ENCODE results near the gene HIPK2. TPM values are rescaled to one million over a fixed set of nuclear protein-coding genes. Genes with fewer than 3 reads are reported as not detected.
A peak's percentile ranks its signal among the peaks of the same experiment; 100 is the strongest.

Gene HIPK2
- total RNA-seq, 1 experiment from 2014 or later = 3.0 TPM

DNA sequence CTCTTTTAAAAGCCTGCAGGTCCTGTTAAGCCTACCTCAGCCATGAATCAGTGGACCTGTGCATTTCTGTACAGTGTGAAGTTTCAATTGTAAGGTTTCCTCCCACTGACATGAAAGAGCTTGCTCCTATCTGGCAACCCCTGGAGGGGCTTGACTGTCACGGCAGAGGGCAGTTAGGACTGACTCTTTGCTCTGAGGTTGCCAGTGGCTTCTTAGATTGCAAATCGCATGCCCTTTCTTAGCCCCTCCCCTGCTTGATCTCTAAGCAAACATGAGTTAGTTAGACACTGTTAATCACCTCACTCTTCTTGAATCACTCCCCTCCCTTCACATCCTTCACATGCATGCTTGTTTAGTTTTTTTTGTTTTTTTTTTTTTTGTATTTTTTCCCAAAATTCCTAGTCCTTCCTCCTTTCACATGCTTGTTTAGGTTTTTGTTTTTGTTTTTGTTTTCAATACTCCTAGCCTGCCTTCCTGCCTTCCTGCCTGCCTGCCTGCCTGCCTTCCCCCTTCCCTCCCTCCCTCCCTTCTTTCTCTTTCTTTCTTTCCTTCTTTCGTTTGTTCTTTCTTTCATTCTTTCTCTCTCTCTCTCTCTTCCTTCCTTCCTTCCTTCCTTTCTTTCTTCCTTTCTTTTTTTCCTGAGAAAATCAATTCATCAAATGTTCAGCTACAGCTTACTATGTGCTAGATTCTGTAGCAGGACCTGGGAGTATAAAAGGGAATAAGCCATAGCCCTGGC, 6.0 kb upstream of the HIPK2 start:
- no peak for DNase-seq (ENCODE audit: low spot score)

GRCh38 chr7:139782932-139783331, 5.1 kb upstream of the HIPK2 start:
- DNase-seq (ENCODE audit: low spot score) = no peak

DNA sequence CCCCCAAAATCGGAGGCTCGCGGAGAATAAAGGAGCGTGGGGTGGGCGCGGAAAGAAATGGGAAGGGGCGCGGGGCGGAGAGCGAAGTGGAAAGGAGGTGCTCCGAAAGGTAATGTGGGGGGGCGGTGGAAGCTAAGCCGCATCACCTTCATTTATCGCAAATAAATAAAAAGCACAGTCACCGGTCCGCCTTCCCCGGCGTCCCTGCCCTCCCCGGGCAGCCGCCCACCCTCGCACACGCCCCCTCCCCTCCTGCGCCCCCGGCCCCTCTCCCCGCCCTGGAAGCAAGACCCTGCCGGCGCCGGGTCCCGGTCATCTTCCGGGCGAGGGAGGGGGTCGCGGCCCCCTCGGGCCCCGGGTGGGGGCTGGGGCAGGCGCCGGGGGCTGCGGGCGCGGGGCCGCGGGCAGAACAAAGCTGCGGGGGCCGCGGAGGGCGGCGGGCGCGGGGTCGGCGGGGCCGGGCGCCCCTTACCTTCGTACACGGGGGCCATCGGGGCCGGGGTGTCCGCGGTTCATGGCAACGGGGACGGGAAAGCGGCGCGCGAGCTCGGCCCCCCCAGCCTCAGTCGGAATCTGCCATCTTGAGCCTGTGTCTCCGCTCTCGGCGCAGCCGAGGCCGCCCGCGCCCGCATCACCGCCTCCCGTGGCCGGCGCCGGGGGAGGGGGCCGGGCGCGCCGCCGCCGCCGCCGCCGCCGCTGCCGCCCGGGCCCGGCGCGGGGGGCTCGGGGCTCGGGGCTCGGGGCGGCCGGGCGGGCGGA, 486 bp downstream of the HIPK2 start:
- DNase-seq (ENCODE audit: low spot score) = no peak

GRCh38 chr7:139776486-139777132, 1.2 kb downstream of the HIPK2 start:
- DNase-seq (ENCODE audit: low spot score) = peak; percentile 48

GRCh38 chr7:139775829-139776266, 1.9 kb downstream of the HIPK2 start:
- DNase-seq (ENCODE audit: low spot score) = peak; percentile 92

DNA sequence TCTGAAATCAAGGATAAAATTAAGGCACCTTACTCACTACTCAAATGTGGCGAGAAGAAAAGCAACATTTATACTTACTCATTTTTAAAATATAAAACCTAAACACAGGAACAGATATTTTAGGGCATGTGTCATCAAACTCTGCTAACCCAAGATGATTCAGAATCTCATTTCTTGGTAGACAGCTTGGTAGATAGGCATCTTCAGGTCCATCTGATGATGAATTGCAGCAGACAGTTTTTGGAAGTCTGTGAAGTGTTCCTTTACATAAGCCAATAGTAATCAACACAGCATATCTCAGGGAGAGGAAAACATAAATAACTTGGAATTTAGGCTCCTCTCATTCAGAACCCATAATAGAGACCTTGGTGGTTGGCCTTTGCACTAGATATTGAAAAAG, 3.4 kb downstream of the HIPK2 start:
- no peak for DNase-seq (ENCODE audit: low spot score)

GRCh38 chr7:139773371-139773770, 4.4 kb downstream of the HIPK2 start:
- DNase-seq (ENCODE audit: low spot score) = no peak

- no peak for DNase-seq (ENCODE audit: low spot score)
Measured at GRCh38 chr7:139772873-139773272, 4.9 kb downstream of the HIPK2 start.

DNA sequence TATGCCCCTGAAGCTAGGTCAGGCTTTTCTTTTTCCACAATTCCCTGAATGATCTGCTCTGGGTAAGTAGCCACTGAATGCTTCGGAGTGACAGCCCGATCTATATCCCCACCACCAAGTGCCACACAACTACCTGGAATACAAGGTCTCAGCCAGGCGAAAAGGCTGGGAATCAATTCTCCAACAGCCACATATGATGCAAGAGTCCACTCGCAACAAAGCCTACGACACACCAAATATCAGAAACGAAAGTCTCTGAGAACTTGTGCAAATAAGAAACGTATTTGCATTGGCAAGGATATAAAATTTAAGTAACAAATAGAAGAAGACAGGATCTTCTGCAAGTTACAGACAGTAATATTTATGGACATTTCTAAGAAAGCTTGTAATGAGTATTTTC, 5.7 kb downstream of the HIPK2 start:
- no peak for DNase-seq (ENCODE audit: low spot score)

DNA sequence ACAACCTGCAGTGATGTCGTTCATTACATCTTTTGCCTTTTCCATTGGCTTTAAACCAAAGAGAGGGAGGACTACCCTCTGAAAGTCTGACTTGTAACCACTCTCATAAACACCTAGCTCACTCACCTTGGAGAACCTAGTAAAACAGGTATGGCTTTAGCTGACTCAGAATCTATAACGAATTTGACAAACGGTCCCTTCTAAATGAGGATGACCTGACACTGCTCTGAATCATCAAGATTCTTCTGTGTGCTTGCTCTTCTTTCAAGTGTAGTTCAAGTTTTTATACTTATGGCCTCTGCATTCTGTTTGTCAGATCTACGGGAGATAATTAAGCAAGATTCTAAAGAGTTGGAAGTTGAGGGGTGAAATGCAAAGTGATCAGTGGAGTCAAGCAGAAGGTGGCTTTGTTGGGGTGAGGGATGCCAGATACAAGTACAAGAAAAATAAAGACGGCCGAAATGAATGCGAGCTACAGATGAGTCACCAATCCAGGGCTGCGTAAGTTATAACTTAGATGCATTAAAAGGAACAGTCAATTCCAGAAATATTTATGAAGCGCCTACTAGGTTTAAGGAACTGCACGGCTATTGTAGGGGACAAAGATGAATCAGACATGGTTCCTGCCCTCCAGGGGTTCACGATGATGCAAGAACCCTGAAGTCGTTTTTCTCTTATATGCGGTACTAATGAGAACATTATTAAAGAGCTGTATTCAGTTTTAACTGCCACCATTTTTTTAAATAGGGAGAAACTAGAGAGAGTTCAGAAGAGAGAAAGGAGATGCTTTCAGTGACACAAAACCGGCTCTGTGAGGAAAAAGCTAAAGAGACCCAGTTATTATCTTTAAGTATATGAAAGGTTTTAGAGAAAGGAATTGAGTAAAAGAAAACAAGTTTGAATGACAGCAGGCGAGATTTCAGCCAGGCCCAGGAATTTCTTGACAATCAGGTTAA, 6.5 kb downstream of the HIPK2 start:
- DNase-seq (ENCODE audit: low spot score) = peak; percentile 18

DNA sequence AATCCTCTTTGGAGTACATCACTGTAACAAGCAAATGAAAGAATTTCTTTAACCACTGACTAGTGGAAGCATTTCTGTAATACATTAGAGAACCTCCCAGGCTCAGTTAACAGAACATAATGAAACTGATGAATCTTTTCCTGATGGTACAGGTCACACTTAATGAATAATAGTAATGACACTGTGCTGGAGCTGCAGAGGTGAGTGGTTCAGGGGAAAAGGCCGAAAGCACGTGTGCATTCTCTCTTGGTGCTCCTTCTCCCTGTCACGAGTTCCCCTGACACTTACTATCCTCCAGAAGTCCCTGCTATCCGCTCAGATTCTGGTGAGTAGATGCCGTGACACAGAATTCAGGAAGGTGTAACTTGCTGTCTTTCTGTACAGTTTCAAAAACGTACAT, 8.0 kb downstream of the HIPK2 start:
- no peak for DNase-seq (ENCODE audit: low spot score)

- no peak for DNase-seq (ENCODE audit: low spot score)
Measured at GRCh38 chr7:139769066-139769465, 8.7 kb downstream of the HIPK2 start.

DNA sequence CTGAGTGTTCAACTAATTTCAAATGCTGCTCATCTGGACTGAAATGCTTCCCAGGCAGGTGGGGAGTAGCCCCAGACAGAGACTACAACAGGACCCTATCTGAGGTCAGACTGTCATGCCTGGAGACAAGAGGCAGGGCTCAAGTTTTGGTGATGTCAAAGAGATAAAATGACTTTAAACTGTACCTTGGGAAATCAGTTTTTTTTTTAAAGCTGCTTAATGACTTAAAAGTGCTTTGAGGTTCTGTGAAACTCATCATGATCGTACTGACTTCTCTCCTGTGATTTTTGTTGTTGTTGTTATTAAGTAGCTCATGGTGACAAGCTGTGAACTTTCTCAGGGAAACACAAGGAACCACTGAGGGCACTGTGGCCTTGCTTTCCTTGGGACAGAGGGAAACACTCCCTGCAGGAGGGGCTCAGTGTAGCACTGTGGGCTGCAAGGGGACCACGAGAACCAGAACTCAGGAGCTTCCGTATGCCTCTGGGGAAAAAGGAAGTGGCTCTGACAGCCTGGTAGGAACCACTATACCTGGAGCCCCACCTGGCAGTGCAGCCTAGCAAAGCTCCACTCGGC, 9.5 kb downstream of the HIPK2 start:
- no peak for DNase-seq (ENCODE audit: low spot score)

DNA sequence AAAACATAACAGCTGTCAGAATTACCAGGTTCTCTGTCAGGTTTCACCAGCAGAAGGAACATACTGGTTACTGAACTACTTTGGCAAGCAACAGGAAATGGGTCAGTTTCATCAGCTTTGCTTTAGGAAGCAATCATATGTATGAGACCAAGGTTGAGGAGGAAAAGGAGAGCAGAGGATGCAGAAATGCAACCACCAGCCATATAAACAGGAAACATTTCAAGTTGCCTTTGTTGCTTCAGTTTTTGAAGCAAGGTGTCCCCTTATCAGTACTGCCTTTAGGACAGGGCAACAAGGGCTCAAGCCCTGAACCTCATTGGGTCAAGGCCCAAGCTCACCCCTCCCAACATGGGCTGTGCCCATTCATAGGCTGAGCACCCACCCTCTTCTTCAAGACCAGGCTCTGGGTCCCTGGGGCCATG, 10.2 kb downstream of the HIPK2 start:
- no peak for DNase-seq (ENCODE audit: low spot score)

DNA sequence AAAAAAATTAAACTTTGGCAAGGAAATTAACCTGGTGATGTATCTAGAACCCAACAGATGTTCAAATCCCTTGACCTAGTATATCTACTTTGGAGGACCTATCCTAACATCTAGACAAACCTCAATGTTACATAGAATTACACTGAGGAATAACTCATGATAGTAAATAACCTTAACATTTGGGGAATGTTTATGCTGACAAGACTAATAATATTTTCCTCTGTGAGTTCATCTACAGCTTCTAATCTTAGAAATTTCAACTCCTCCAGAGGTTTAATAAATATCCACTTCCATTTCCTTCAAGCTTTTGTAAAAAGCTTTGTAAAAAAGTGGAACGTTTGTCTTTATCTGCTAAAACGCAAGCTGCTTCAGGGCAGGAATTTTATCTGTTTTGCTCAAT, 12.7 kb downstream of the HIPK2 start:
- DNase-seq (ENCODE audit: low spot score) = no peak

DNA sequence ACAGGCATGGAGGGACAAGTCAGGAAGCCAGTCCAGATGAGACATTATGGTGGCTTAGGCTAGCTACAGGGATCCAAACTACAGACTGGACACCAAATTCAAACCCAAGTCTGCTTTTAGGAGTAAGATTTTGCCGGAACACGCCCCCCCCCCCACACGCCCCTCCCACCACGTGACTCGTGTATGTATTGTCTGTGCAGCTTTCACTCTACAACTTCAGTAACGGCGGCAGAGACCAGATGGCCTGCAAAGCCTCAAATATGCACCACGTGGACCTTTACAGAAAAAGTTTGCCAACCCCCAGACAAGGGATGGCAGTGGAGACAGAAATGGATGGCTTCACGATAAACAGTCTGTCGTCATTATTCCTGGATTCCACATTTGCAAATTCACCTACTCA, 14.5 kb downstream of the HIPK2 start:
- no peak for DNase-seq (ENCODE audit: low spot score)

- no peak for DNase-seq (ENCODE audit: low spot score)
Measured at GRCh38 chr7:139762886-139763285, 14.9 kb downstream of the HIPK2 start.

- peak; percentile 22 for DNase-seq (ENCODE audit: low spot score)
Measured at GRCh38 chr7:139758388-139758787, 19.4 kb downstream of the HIPK2 start.

DNA sequence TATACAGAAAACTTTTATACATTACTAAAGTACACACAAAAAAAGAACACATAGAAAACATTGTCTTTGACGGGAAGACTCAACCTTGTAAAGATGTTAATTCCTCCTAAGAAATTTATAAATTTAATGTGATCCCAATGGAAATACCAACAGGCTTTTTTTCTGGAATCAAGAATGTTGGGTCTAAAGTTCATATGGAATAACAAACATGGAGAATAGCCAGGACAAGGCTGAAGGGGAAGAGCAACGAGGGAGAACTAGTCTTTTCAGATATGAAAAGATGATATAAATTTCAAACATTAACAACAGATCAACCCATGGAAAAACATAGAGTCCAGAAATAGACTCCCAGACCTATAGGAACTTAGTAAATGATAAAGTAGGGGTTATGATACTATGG, 19.8 kb downstream of the HIPK2 start:
- peak; percentile 7 for DNase-seq (ENCODE audit: low spot score)

DNA sequence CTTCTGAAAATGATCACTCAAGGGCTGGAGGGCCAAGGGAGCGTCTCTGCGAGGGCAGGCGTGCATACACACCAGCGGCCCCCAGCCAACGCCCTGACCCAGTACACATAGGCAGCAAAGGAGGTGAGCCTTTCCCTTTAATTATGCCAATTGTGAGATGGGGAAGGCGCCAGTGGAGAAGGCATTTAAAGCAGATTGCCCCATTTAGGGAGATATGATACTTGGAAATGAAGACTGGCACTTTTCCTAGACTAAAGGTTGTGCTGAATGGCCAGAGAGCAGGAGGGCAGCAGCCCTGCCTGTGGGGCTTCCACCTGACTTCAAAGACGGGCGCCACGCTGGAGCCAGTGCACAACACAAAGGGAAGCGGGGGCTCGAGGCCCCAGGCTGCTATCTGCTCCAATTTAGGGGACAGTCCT, 24.1 kb downstream of the HIPK2 start:
- no peak for DNase-seq (ENCODE audit: low spot score)

- no peak for DNase-seq (ENCODE audit: low spot score)
Measured at GRCh38 chr7:139753081-139753692, 24.6 kb downstream of the HIPK2 start.

All from HT-29 (cell line).